ENCODE measurements around the gene C9orf85.

DNA sequence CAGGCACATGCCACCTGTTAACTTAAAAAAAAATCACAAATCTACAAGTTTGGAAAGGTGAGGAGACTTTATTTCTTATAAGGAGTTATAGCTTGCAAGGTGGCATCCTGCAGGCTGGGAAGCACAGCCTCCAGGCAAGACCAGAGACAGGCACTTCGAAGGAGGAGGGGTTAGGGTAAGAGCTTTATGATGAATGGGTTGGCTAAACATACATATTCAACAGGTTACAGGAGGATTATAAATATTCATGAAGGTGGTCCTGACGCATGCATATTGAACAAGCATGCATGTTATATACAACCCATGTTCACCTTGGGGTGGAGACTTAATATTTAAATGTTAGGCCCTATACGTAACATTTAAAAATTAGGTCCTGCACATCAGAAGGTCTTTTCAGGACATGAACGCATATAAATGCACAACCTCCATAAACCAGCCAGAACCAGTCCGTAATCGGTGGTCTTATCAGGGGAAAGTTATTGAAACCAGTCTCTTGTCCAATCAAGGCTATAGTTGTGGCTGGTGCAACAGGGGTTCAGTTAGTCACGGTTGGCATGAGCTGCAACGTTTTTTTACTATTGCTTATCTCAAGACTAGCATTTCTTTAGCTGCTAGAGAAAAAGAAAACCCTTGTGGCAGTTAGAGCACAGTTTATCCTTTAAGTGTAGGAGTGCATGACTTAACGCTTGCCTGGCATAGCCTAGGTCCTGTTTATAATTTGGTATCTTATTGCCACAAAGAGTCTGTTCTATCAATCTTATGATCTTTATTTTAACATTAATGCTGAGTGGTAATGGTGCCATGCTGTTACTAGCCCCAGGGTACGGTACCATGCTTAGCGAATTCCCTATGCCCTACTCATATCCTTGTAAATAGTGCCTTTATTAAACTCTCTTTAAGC, 76.3 kb downstream of the C9orf85 start:
- TF ChIP-seq, protein P1, sequence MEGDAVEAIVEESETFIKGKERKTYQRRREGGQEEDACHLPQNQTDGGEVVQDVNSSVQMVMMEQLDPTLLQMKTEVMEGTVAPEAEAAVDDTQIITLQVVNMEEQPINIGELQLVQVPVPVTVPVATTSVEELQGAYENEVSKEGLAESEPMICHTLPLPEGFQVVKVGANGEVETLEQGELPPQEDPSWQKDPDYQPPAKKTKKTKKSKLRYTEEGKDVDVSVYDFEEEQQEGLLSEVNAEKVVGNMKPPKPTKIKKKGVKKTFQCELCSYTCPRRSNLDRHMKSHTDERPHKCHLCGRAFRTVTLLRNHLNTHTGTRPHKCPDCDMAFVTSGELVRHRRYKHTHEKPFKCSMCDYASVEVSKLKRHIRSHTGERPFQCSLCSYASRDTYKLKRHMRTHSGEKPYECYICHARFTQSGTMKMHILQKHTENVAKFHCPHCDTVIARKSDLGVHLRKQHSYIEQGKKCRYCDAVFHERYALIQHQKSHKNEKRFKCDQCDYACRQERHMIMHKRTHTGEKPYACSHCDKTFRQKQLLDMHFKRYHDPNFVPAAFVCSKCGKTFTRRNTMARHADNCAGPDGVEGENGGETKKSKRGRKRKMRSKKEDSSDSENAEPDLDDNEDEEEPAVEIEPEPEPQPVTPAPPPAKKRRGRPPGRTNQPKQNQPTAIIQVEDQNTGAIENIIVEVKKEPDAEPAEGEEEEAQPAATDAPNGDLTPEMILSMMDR (IDR thresholded peaks at IDR 0.05), result no peak
- no peak for TF ChIP-seq POLR2A (IDR thresholded peaks at IDR 0.05)
